ENCODE data around the gene GRM7.

GRCh38 chr3:7306901-7307300 is 446.0 kb downstream of the GRM7 start:
- no peak for TF ChIP-seq CTCF (conservative IDR thresholded peaks at IDR 0.05; ENCODE audit: low read depth, low read length)
- TF ChIP-seq EZH2 (IDR thresholded peaks at IDR 0.05; ENCODE audit: low read length, unreplicated experiment), result no peak
- TF ChIP-seq EZH2phosphoT487 (IDR thresholded peaks at IDR 0.05; ENCODE audit: borderline replicate concordance, low read length), result no peak

All from PC-3 (cell line).